GM13977 (cell line): Measurements from ENCODE around the gene ATG10.
"Not testable (repeated sequence)": the region's sequence is repeated elsewhere in the genome, so short reads cannot be mapped to it uniquely, and the experiment has no call there.

ENCODE experiments used
- DNase-seq: peaks from one replicate; pipeline ENCODE4 v3.0.0; 2012; ENCODE audit warnings: low spot score
- CTCF ChIP-seq: IDR thresholded peaks from 2 replicates; pipeline ENCODE4 v1.5.1; 2012; ENCODE audit warnings: mild to moderate bottlenecking, control low read depth; ENCODE audit not compliant: insufficient read depth; ENCODE audit errors: extremely low read depth, missing control alignments
- in situ Hi-C: fragments of 300-500 bp; cut with MboI; formaldehyde crosslinking; loops from one replicate; pipeline ENCODE4 v1.12.0; 2022; ENCODE audit warnings: low sequenced_read_pairs, low pct_unique_long_range_greater_than_20kb, mixed read lengths, inconsistent platforms; ENCODE audit not compliant: unreplicated experiment

The ATG10 gene

GRCh38 chr5:81980598-81981260 is 8.9 kb downstream of the ATG10 start:
- in situ Hi-C loops, result no loop called here
- no peak for TF ChIP-seq CTCF
- no peak for DNase-seq

GRCh38 chr5:81982172-81982685 is 10.4 kb downstream of the ATG10 start:
- DNase-seq, in situ Hi-C loops: not testable (repeated sequence)

GRCh38 chr5:81983148-81983547 is 11.3 kb downstream of the ATG10 start:
- in situ Hi-C loops, result not testable (repeated sequence)

GRCh38 chr5:81983563-81983962 is 11.7 kb downstream of the ATG10 start:
- in situ Hi-C loops, result not testable (repeated sequence)

More at GRCh38 chr5:81983148-81983547, 11.3 kb downstream of the ATG10 start:
- DNase-seq, result not testable (repeated sequence)

GRCh38 chr5:81986126-81986525 is 14.3 kb downstream of the ATG10 start:
- TF ChIP-seq CTCF, result no peak
- in situ Hi-C loops, result no loop called here
- no peak for DNase-seq

More at GRCh38 chr5:81983563-81983962, 11.7 kb downstream of the ATG10 start:
- not testable (repeated sequence) for DNase-seq

GRCh38 chr5:81989204-81989603 is 17.4 kb downstream of the ATG10 start:
- no peak for TF ChIP-seq CTCF
- in situ Hi-C loops, result no loop called here
- DNase-seq, result no peak

GRCh38 chr5:81994679-81995078 is 22.9 kb downstream of the ATG10 start:
- DNase-seq, result no peak
- in situ Hi-C loops, result no loop called here
- TF ChIP-seq CTCF, result no peak

- no peak for DNase-seq
- in situ Hi-C loops, result no loop called here
- TF ChIP-seq CTCF, result no peak
These were observed 23.6 kb downstream of the ATG10 start for GRCh38 chr5:81995407-81995806.
